HG03378 (cell line): ENCODE measurements around the gene MAPK10.
"Not testable (repeated sequence)": the region's sequence is repeated elsewhere in the genome, so short reads cannot be mapped to it uniquely, and the experiment has no call there.

Source experiments
- ATAC-seq: cut with Tn5 transposase; IDR thresholded peaks from one replicate; pipeline ENCODE4 v1.9.1; 2021; ENCODE audit warnings: mild to moderate bottlenecking, moderate library complexity; ENCODE audit not compliant: unreplicated experiment

MAPK10 gene

GRCh38 chr4:86044593-86044985 lies 315.3 kb downstream of the MAPK10 start:
- no peak for ATAC-seq

GRCh38 chr4:86043755-86044592 lies 315.9 kb downstream of the MAPK10 start:
- ATAC-seq, result peak; percentile 78

- ATAC-seq, result no peak
These were observed 321.8 kb downstream of the MAPK10 start for GRCh38 chr4:86038037-86038436.

- ATAC-seq, result no peak
These were observed 323.1 kb downstream of the MAPK10 start for GRCh38 chr4:86036736-86037135.

GRCh38 chr4:86035688-86036087 lies 324.2 kb downstream of the MAPK10 start:
- no peak for ATAC-seq

GRCh38 chr4:86034616-86035015 lies 325.2 kb downstream of the MAPK10 start:
- ATAC-seq, result no peak

GRCh38 chr4:86033171-86033570 lies 326.7 kb downstream of the MAPK10 start:
- ATAC-seq, result no peak

GRCh38 chr4:86032476-86033022 lies 327.3 kb downstream of the MAPK10 start:
- no peak for ATAC-seq

GRCh38 chr4:86031927-86032326 lies 327.9 kb downstream of the MAPK10 start:
- ATAC-seq, result no peak

GRCh38 chr4:86026720-86027119 lies 333.1 kb downstream of the MAPK10 start:
- no peak for ATAC-seq

- ATAC-seq, result not testable (repeated sequence)
These were observed 338.2 kb downstream of the MAPK10 start for GRCh38 chr4:86021671-86022070.

GRCh38 chr4:86019906-86020305 lies 339.9 kb downstream of the MAPK10 start:
- no peak for ATAC-seq

GRCh38 chr4:86019362-86019761 lies 340.5 kb downstream of the MAPK10 start:
- no peak for ATAC-seq

- no peak for ATAC-seq
These were observed 344.2 kb downstream of the MAPK10 start for GRCh38 chr4:86015412-86016350.

- ATAC-seq, result peak; percentile 96
These were observed 345.3 kb downstream of the MAPK10 start for GRCh38 chr4:86014599-86014998.

GRCh38 chr4:86013621-86014020 lies 346.2 kb downstream of the MAPK10 start:
- no peak for ATAC-seq

- ATAC-seq, result no peak
These were observed 348.7 kb downstream of the MAPK10 start for GRCh38 chr4:86011117-86011516.

- no peak for ATAC-seq
These were observed 352.8 kb downstream of the MAPK10 start for GRCh38 chr4:86007042-86007441.

- no peak for ATAC-seq
These were observed 353.8 kb downstream of the MAPK10 start for GRCh38 chr4:86006057-86006456.

GRCh38 chr4:86004030-86004429 lies 355.8 kb downstream of the MAPK10 start:
- no peak for ATAC-seq

- ATAC-seq, result no peak
These were observed 358.3 kb downstream of the MAPK10 start for GRCh38 chr4:86001591-86001990.
